GM12878 (cell line): ENCODE measurements around the gene ISG20. TPM values are rescaled to one million over a fixed set of nuclear protein-coding genes. Genes with fewer than 3 reads are reported as not detected.

Experiments used
- ATAC-seq: fragments of 200-7000 bp; cut with Tn5 transposase; 3 replicates; pipeline ENCODE4 v1.9.1; 2020; ENCODE audit warnings: mild to moderate bottlenecking, moderate library complexity
- BruUV-seq: library from RNA; stranded (reverse); fragments of 400-500 nt; replicated peaks from 2 replicates; lab custom pipeline; 2021; lab: Mats Ljungman, UMichigan
- CTCF ChIA-PET: fragments of 300-600 bp; sonication (Branson Sonifier 250); formaldehyde crosslinking; extraction: SDS; loops from one replicate; lab custom pipeline; 2021; ENCODE audit warnings: inconsistent platforms; lab: Yijun Ruan, JAX
- POLR2A ChIA-PET: fragments of 350-600 bp; formaldehyde crosslinking; extraction: SDS; loops from one replicate; lab custom pipeline; 2021; ENCODE audit warnings: inconsistent platforms; lab: Charles Lee
- RAD21 ChIA-PET: fragments of 300-600 bp; sonication (Branson Sonifier 250); formaldehyde crosslinking; loops from one replicate; lab custom pipeline; 2023; ENCODE audit warnings: antibody characterized with exemption; ENCODE audit not compliant: unreplicated experiment; lab: Charles Lee
- SMC1A ChIA-PET: fragments of 300-600 bp; sonication (Branson Sonifier 250); formaldehyde crosslinking; loops from one replicate; lab custom pipeline; 2023; ENCODE audit not compliant: unreplicated experiment, uncharacterized antibody; lab: Charles Lee
- DNase-seq: peaks from one replicate; pipeline ENCODE4 v3.0.0-alpha.2; 2011; ENCODE audit warnings: low read depth, low spot score
- FAIRE-seq: peaks from 3 replicates; lab custom pipeline; 2011; peaks lifted over from hg19 to GRCh38; lab: Jason Lieb, UNC
- H2AFZ ChIP-seq: 2 replicates; pipeline ENCODE4 v1.6.0; 2011; ENCODE audit warnings: low read depth, low read length, control low read depth; ENCODE audit not compliant: control insufficient read depth
- H3K27ac ChIP-seq: 2 replicates; pipeline ENCODE4 v1.5.1; 2011; ENCODE audit warnings: control low read depth; ENCODE audit not compliant: control insufficient read depth, insufficient read depth
- H3K27me3 ChIP-seq, 2 experiments: replicated peaks in 1 of 2; 2 replicates each; pipeline versions ENCODE4 v1.6.0 to v1.6.1; 2011; ENCODE audit warnings: low read length in 1 of 2; ENCODE audit not compliant: control insufficient read depth in 2 of 2, insufficient read depth in 2 of 2
- H3K36me3 ChIP-seq, 2 experiments: 2 replicates each; pipeline ENCODE4 v1.5.1; 2011; ENCODE audit warnings: low read length in 1 of 2; ENCODE audit not compliant: control insufficient read depth in 2 of 2, insufficient read depth in 2 of 2
- H3K4me1 ChIP-seq: 2 replicates; pipeline ENCODE4 v1.6.1; 2011; ENCODE audit warnings: mild to moderate bottlenecking, low read length, moderate library complexity, mixed read lengths; ENCODE audit not compliant: control insufficient read depth, insufficient read depth
- H3K4me2 ChIP-seq: 2 replicates; pipeline ENCODE4 v1.6.0; 2011; ENCODE audit warnings: control low read depth; ENCODE audit not compliant: control insufficient read depth, insufficient read depth
- H3K4me3 ChIP-seq: fragments of 200-600 bp; sonication (generic); 2 replicates; pipeline ENCODE4 v1.5.1; 2016
- H3K79me2 ChIP-seq: 2 replicates; pipeline ENCODE4 v1.6.0; 2011; ENCODE audit warnings: low read length; ENCODE audit not compliant: control insufficient read depth, insufficient read depth
- H3K9ac ChIP-seq: 2 replicates; pipeline ENCODE4 v1.8.0; 2011; ENCODE audit warnings: low read length, control low read depth, mixed read lengths; ENCODE audit not compliant: control insufficient read depth, insufficient read depth
- H3K9me3 ChIP-seq: replicated peaks from 3 replicates; pipeline ENCODE4 v1.5.1; 2011; ENCODE audit warnings: mild to moderate bottlenecking, low read length; ENCODE audit not compliant: control insufficient read depth, insufficient read depth
- H4K20me1 ChIP-seq: 2 replicates; pipeline ENCODE4 v1.6.0; 2011; ENCODE audit not compliant: control insufficient read depth, insufficient read depth
- ATF7 ChIP-seq: fragments of 450-650 bp; IDR thresholded peaks from 2 replicates; pipeline ENCODE4 v1.6.1; 2016; ENCODE audit warnings: low read depth, mild to moderate bottlenecking
- HDAC2 ChIP-seq: fragments of 200-600 bp; sonication (generic); IDR thresholded peaks from 2 replicates; pipeline ENCODE4 v1.6.1; 2017
- HDGF ChIP-seq: fragments of 450-650 bp; IDR thresholded peaks from 2 replicates; pipeline ENCODE4 v1.6.1; 2016; ENCODE audit warnings: antibody characterized with exemption
- PAX8 ChIP-seq: fragments of 450-650 bp; IDR thresholded peaks from 2 replicates; pipeline ENCODE4 v1.6.1; 2017; ENCODE audit warnings: mild to moderate bottlenecking, moderate library complexity
- PKNOX1 ChIP-seq: fragments of 450-650 bp; IDR thresholded peaks from 2 replicates; pipeline ENCODE4 v1.6.1; 2016; ENCODE audit warnings: mild to moderate bottlenecking
- RB1 ChIP-seq: fragments of 450-650 bp; formaldehyde crosslinking; IDR thresholded peaks from 2 replicates; pipeline ENCODE4 v1.6.1; 2017; ENCODE audit warnings: mild to moderate bottlenecking, borderline replicate concordance
- YBX1 ChIP-seq: fragments of 450-650 bp; IDR thresholded peaks from 2 replicates; pipeline ENCODE4 v1.6.1; 2016; ENCODE audit warnings: antibody characterized with exemption
- WGBS: methylation state at CpG from one replicate; pipeline ENCODE4 v1.1.6; 2016; ENCODE audit warnings: low lambda C conversion rate; ENCODE audit not compliant: insufficient replicate concordance, insufficient coverage; ENCODE audit errors: missing lambda C conversion rate; 5-methylcytosine and 5-hydroxymethylcytosine counted together
- in situ Hi-C: fragments of 300-500 bp; cut with MboI; formaldehyde crosslinking; loops from 9 replicates; pipeline ENCODE4 v1.14.3; 2018; ENCODE audit warnings: mixed read lengths
- intact Hi-C: fragments of 100-400 bp; cut with micrococcal nuclease; formaldehyde crosslinking; loops from one replicate; pipeline ENCODE4 v1.14.2; 2022; ENCODE audit not compliant: unreplicated experiment
- polyA plus RNA-seq, 11 experiments: library from polyadenylated mRNA; depleted of rRNA in 4 of 11; unstranded in 6 of 11; stranded (reverse) in 5 of 11; fragments of >200 nt; fragmentation: Nextera tagmentation in 4 of 11; fragmentation: Illumina TruSeq in 1 of 11; extraction: Ambion mirVana in 4 of 11; extraction: Trizol in 1 of 11; gene quantifications; 1 replicate in 1 of 11; 2 replicates in 10 of 11; pipeline versions ENCODE4 v1.2.1 to v1.2.3, GENCODE V29; 2011 to 2016; ENCODE audit warnings: inconsistent platforms in 2 of 11, missing spikeins in 2 of 11, low read depth in 1 of 11
- total RNA-seq, 4 experiments: library from RNA; depleted of rRNA in 3 of 4; stranded (reverse); fragments of >200 nt in 3 of 4; fragmentation: Illumina TruSeq in 1 of 4; extraction: Trizol in 1 of 4; gene quantifications; 2 replicates each; pipeline versions ENCODE4 v1.2.1 to v1.2.3, GENCODE V29; 2013 to 2021
- TF ChIP-seq, protein P1 (sequence below): fragments of 450-650 bp; IDR thresholded peaks from 2 replicates; pipeline ENCODE4 v1.6.1; 2018; ENCODE audit warnings: borderline replicate concordance, mild to moderate bottlenecking; ENCODE audit not compliant: partially characterized antibody
- TF ChIP-seq, protein P2 (sequence below): IDR thresholded peaks from 2 replicates; pipeline ENCODE4 v1.6.1; 2011; ENCODE audit warnings: mild to moderate bottlenecking, low read depth, low read length, moderate library complexity; ENCODE audit not compliant: insufficient replicate concordance

ISG20 gene
- total and polyA plus RNA-seq, 10 of the 15 experiments (the other 5 are each of a cell fraction or from before 2014, with no cell fraction given) = 23.4 to 210 (median 85.9) TPM

- RAD21 ChIA-PET = interaction anchor here (1.2 to 1.5 kb wide), 2 partner anchors 79 to 82 kb away, joined by 3 to 4 read pairs; no protein-coding TSS in a partner anchor
- Histone ChIP-seq H3K27ac (no peak overlapping the region), H3K9ac (no peak overlapping the region), H3K4me2 (no peak overlapping the region), H3K36me3 (no peaks in the 10 kb centered on the region), H3K27me3 (peaks cover 3 to 8% of the 10 kb centered on the region in 2 experiments), H3K9me3 (no peaks in the 10 kb centered on the region), H2AFZ (no peak overlapping the region), H3K4me3 (no peak overlapping the region), H4K20me1 (no peaks in the 10 kb centered on the region), H3K4me1 (no peaks in the 10 kb centered on the region), H3K79me2 (no peaks in the 10 kb centered on the region)
- in situ Hi-C loops (loop anchor here (5.0 kb wide), 1 partner anchor 76 kb away; no protein-coding TSS in a partner anchor), intact Hi-C loops (loop anchor here (5.0 kb wide), 1 partner anchor 226 kb away; no protein-coding TSS in a partner anchor)
- WGBS = 62% methylated on average over 5 of the region's 5 CpGs
- TF ChIP-seq, protein P1, sequence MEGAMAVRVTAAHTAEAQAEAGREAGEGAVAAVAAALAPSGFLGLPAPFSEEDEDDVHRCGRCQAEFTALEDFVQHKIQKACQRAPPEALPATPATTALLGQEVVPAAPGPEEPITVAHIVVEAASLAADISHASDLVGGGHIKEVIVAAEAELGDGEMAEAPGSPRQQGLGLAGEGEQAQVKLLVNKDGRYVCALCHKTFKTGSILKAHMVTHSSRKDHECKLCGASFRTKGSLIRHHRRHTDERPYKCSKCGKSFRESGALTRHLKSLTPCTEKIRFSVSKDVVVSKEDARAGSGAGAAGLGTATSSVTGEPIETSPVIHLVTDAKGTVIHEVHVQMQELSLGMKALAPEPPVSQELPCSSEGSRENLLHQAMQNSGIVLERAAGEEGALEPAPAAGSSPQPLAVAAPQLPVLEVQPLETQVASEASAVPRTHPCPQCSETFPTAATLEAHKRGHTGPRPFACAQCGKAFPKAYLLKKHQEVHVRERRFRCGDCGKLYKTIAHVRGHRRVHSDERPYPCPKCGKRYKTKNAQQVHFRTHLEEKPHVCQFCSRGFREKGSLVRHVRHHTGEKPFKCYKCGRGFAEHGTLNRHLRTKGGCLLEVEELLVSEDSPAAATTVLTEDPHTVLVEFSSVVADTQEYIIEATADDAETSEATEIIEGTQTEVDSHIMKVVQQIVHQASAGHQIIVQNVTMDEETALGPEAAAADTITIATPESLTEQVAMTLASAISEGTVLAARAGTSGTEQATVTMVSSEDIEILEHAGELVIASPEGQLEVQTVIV = no peak
- no peak for TF ChIP-seq RB1
- no peak for TF ChIP-seq HDAC2
- TF ChIP-seq YBX1 = no peak
- TF ChIP-seq ATF7 = no peak
- no peak for TF ChIP-seq HDGF
- TF ChIP-seq PAX8 = no peak
- no peak for TF ChIP-seq PKNOX1
- TF ChIP-seq, protein P2, sequence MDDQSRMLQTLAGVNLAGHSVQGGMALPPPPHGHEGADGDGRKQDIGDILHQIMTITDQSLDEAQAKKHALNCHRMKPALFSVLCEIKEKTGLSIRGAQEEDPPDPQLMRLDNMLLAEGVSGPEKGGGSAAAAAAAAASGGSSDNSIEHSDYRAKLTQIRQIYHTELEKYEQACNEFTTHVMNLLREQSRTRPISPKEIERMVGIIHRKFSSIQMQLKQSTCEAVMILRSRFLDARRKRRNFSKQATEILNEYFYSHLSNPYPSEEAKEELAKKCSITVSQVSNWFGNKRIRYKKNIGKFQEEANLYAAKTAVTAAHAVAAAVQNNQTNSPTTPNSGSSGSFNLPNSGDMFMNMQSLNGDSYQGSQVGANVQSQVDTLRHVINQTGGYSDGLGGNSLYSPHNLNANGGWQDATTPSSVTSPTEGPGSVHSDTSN = no peak
- BruUV-seq = no TSS peak
- FAIRE-seq (no peak), DNase-seq (no peak), ATAC-seq (no peak)
- SMC1A ChIA-PET = interaction anchor here (1.1 kb wide), 1 partner anchor 79 kb away, joined by 4 read pairs; no protein-coding TSS in a partner anchor
- CTCF ChIA-PET = interaction anchor here (0.6 to 1.5 kb wide), 2 partner anchors 79 to 1285 kb away, joined by 4 to 10 read pairs; no protein-coding TSS in a partner anchor
- POLR2A ChIA-PET = no interaction called here
These were observed 64.7 kb downstream of the ISG20 start for GRCh38 chr15:88703533-88703932.
